Measurements from ENCODE around the gene HSD11B1. TPM values are rescaled to one million over a fixed set of nuclear protein-coding genes. Genes with fewer than 3 reads are reported as not detected.

HSD11B1 gene
- total RNA-seq, 1 donor from 2014 or later: not detected

- no peaks in the 10 kb centered on the region for H3K36me3 Mint-ChIP-seq (ENCODE audit: low read depth, unreplicated experiment)
- TF ChIP-seq, protein P1, sequence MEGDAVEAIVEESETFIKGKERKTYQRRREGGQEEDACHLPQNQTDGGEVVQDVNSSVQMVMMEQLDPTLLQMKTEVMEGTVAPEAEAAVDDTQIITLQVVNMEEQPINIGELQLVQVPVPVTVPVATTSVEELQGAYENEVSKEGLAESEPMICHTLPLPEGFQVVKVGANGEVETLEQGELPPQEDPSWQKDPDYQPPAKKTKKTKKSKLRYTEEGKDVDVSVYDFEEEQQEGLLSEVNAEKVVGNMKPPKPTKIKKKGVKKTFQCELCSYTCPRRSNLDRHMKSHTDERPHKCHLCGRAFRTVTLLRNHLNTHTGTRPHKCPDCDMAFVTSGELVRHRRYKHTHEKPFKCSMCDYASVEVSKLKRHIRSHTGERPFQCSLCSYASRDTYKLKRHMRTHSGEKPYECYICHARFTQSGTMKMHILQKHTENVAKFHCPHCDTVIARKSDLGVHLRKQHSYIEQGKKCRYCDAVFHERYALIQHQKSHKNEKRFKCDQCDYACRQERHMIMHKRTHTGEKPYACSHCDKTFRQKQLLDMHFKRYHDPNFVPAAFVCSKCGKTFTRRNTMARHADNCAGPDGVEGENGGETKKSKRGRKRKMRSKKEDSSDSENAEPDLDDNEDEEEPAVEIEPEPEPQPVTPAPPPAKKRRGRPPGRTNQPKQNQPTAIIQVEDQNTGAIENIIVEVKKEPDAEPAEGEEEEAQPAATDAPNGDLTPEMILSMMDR (IDR thresholded peaks at IDR 0.05; ENCODE audit: unreplicated experiment): no peak
- no peak overlapping the region for H3K4me3 Mint-ChIP-seq (ENCODE audit: unreplicated experiment)
- H3K4me1 Mint-ChIP-seq (ENCODE audit: unreplicated experiment): peaks cover 8% of the 10 kb centered on the region
- DNase-seq (ENCODE audit: low spot score): no peak
- H3K27me3 Mint-ChIP-seq (ENCODE audit: unreplicated experiment): no peaks in the 10 kb centered on the region
- no peaks in the 10 kb centered on the region for H3K9me3 Mint-ChIP-seq (ENCODE audit: unreplicated experiment)
- no peak overlapping the region for H3K27ac Mint-ChIP-seq (ENCODE audit: unreplicated experiment)
These were observed 16.7 kb downstream of the HSD11B1 start for GRCh38 chr1:209721323-209721722.

- Mint-ChIP-seq H3K27me3 (ENCODE audit: unreplicated experiment) (no peaks in the 10 kb centered on the region), H3K27ac (ENCODE audit: unreplicated experiment) (no peak overlapping the region), H3K4me3 (ENCODE audit: unreplicated experiment) (no peak overlapping the region), H3K9me3 (ENCODE audit: unreplicated experiment) (no peaks in the 10 kb centered on the region), H3K36me3 (ENCODE audit: low read depth, unreplicated experiment) (no peaks in the 10 kb centered on the region), H3K4me1 (ENCODE audit: unreplicated experiment) (peaks cover 8% of the 10 kb centered on the region)
- no peak for DNase-seq (ENCODE audit: low spot score)
- TF ChIP-seq, protein P1 (IDR thresholded peaks at IDR 0.05; ENCODE audit: unreplicated experiment): no peak
These were observed 18.6 kb downstream of the HSD11B1 start for GRCh38 chr1:209723265-209723664.

DNA sequence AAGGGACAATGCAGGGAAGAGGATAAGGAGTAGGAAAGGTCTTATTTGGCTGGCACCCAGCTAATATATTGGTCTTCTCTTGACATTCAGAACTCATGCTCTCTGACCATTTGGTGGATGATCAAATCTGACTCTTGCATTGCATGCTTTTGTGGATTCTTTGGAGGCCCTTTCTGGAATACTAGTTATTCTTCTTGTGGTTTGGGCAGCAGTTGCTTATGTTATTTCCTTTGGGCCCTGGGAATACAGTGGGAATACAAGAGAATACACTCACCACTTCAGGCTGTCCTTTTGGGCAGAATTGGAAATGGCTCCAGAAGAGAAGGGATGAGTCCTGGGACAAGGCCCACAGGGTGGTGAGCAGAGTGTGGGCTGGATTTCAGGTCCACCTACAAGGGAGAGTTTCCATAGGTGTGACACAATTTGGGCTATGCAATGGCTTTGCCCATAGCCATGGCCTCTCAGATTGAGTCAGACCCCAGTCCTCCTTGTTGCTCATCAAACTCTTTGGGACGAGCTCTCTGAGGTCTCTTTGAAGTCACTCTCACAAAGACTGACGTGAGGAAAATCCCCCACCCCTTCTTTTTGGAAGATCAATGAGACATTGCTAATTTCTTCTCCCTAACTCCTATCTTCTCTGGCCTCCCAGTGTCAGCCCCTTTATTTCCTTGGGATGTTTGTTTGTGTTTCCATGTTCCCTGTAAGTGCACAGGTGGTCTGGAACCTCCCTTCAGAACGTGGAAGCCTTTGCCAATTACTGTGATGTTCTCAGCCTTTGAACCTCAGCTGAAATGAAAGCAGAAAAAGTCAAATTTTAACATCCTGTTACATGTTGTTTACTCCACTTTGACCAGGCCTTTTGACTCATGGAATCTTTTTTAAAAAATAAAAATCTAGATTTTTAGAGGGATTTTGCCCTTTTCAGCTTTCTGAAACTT, 19.4 kb downstream of the HSD11B1 start:
- Mint-ChIP-seq H3K4me1 (ENCODE audit: unreplicated experiment) (peaks cover 8% of the 10 kb centered on the region), H3K4me3 (ENCODE audit: unreplicated experiment) (no peak overlapping the region), H3K27ac (ENCODE audit: unreplicated experiment) (no peak overlapping the region), H3K27me3 (ENCODE audit: unreplicated experiment) (no peaks in the 10 kb centered on the region), H3K9me3 (ENCODE audit: unreplicated experiment) (no peaks in the 10 kb centered on the region), H3K36me3 (ENCODE audit: low read depth, unreplicated experiment) (no peaks in the 10 kb centered on the region)
- DNase-seq (ENCODE audit: low spot score): no peak
- TF ChIP-seq, protein P1 (IDR thresholded peaks at IDR 0.05; ENCODE audit: unreplicated experiment): no peak

DNA sequence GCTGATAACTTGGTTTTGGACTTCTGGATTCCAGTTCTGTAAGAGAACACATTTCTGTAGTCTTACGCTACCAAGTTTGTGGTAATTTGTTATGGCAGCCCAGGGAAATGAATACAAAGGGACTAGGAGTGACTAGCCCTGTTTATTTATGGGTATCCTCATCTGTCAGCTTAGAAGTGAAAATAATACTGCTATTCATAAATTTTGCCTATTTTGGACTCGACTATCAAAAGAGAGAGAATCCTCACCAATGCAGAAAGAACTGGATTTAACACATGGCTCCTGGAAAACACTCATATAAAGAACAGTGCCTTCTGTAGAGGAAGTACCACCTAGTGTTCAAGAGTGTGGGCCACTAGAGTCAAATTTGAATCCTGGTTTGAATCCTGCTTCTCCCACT, 22.6 kb downstream of the HSD11B1 start:
- Mint-ChIP-seq H3K9me3 (ENCODE audit: unreplicated experiment) (no peaks in the 10 kb centered on the region), H3K27ac (ENCODE audit: unreplicated experiment) (no peak overlapping the region), H3K4me3 (ENCODE audit: unreplicated experiment) (no peak overlapping the region), H3K27me3 (ENCODE audit: unreplicated experiment) (no peaks in the 10 kb centered on the region), H3K36me3 (ENCODE audit: low read depth, unreplicated experiment) (no peaks in the 10 kb centered on the region), H3K4me1 (ENCODE audit: unreplicated experiment) (peaks cover 8% of the 10 kb centered on the region)
- TF ChIP-seq, protein P1 (IDR thresholded peaks at IDR 0.05; ENCODE audit: unreplicated experiment): no peak
- DNase-seq (ENCODE audit: low spot score): no peak

DNA sequence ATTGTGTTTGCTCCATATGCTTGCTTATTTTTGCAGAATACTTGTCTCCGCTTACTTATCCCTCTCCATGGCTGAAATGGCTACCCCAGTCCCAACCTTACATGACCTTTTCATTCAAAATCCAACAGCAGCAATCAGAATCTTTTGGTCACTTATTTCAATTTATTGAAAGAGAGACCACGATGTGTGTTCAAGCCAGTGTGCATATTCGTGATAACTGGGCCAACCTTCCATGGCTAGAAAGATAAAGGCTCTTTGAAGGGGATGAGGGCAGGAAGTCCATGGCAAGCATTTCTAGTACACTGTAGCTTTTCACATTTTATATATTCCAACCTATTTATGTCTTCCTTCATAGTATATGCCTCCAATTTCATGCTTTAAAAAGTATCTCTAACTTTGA, 23.1 kb downstream of the HSD11B1 start:
- H3K27me3 Mint-ChIP-seq (ENCODE audit: unreplicated experiment): no peaks in the 10 kb centered on the region
- peaks cover 8% of the 10 kb centered on the region for H3K4me1 Mint-ChIP-seq (ENCODE audit: unreplicated experiment)
- no peaks in the 10 kb centered on the region for H3K9me3 Mint-ChIP-seq (ENCODE audit: unreplicated experiment)
- H3K4me3 Mint-ChIP-seq (ENCODE audit: unreplicated experiment): no peak overlapping the region
- no peaks in the 10 kb centered on the region for H3K36me3 Mint-ChIP-seq (ENCODE audit: low read depth, unreplicated experiment)
- no peak overlapping the region for H3K27ac Mint-ChIP-seq (ENCODE audit: unreplicated experiment)
- DNase-seq (ENCODE audit: low spot score): no peak
- TF ChIP-seq, protein P1 (IDR thresholded peaks at IDR 0.05; ENCODE audit: unreplicated experiment): no peak

Measured in endothelial cell (in vitro differentiated cells).